Ovary (tissue), 9 donors: ENCODE results near the gene ARPP19. TPM values are rescaled to one million over a fixed set of nuclear protein-coding genes. Genes with fewer than 3 reads are reported as not detected.

Experiments used
- DNase-seq, 5 donors: peaks; one replicate each; pipeline ENCODE4 v3.0.0-alpha.2; 2019 to 2020
- H3K27ac ChIP-seq, 2 donors: fragments of 200-600 bp; one replicate each; pipeline versions ENCODE4 v1.5.1 to v1.8.0; 2019 to 2022
- H3K27me3 ChIP-seq: fragments of 200-600 bp; one replicate; pipeline ENCODE4 v1.8.0; 2022
- H3K36me3 ChIP-seq: fragments of 200-600 bp; sonication (generic); one replicate; pipeline ENCODE4 v1.5.1; 2019
- H3K4me1 ChIP-seq: one replicate; pipeline ENCODE4 v1.8.1; 2013; ENCODE audit warnings: mild to moderate bottlenecking, moderate library complexity; ENCODE audit not compliant: insufficient read depth
- H3K4me3 ChIP-seq: fragments of 200-600 bp; sonication (generic); one replicate; pipeline ENCODE4 v1.5.1; 2017
- H3K9me3 ChIP-seq, 2 donors: fragments of 200-600 bp in 1 of 2; sonication (generic) in 1 of 2; one replicate each; pipeline versions ENCODE4 v1.5.1 to v1.8.1; 2013 to 2019; ENCODE audit warnings: mild to moderate bottlenecking in 1 of 2, moderate library complexity in 1 of 2
- CTCF ChIP-seq, 3 donors: fragments of 450-650 bp in 2 of 3; fragments of 200-600 bp in 1 of 3; IDR thresholded peaks; one replicate each; pipeline versions ENCODE4 v1.5.1 to v1.8.0; 2016 to 2022; ENCODE audit warnings: antibody characterized with exemption in 3 of 3, mild to moderate bottlenecking in 1 of 3
- EP300 ChIP-seq: sonication (generic); formaldehyde crosslinking; IDR thresholded peaks from one replicate; pipeline ENCODE4 v1.6.1; 2017; ENCODE audit warnings: antibody characterized with exemption
- POLR2A ChIP-seq: fragments of 450-650 bp; IDR thresholded peaks from one replicate; pipeline ENCODE4 v1.6.1; 2017; ENCODE audit warnings: antibody characterized with exemption, mild to moderate bottlenecking, moderate library complexity
- WGBS, 3 donors: extraction: QIAGEN DNeasy Blood & Tissue Kit in 1 of 3; methylation state at CpG; one replicate each; pipeline versions ENCODE4 v1.1.5 to v1.1.7; 2013 to 2017; 5-methylcytosine and 5-hydroxymethylcytosine counted together
- intact Hi-C, 4 donors: fragments of 100-400 bp; cut with DNase I; formaldehyde crosslinking; loops; one replicate each; pipeline versions ENCODE4 v1.11.0 to v1.15.1; 2022 to 2023
- polyA plus RNA-seq, 2 donors: library from polyadenylated mRNA; stranded (reverse); fragments of 200-250 nt in 1 of 2; fragments of 350-450 nt in 1 of 2; fragmentation: Illumina TruSeq in 1 of 2; extraction: RNeasy Lipid Tissue Mini Kit (QIAGEN cat#74804) in 1 of 2; gene quantifications; one replicate each; pipeline ENCODE4 v1.2.3, GENCODE V29; 2013 to 2014
- total RNA-seq, 7 donors: library from RNA; depleted of rRNA in 2 of 7; stranded (reverse); fragments of >200 nt in 2 of 7; fragmentation: NEBNext Ultra II Directional in 3 of 7; extraction: Animal tissue kit (Norgen Biotek cat#: 25700) in 3 of 7; gene quantifications; one replicate each; pipeline versions ENCODE4 v1.1.0 to v1.2.4, GENCODE V29; 2016 to 2023
- donor health status: DM: no; HTN: no; CAD: no; lungs with moderate emphysema.
- donor health status: DM: no; HTN: no; CAD: no.
- donor health status: Bipolar disorder and iron deficiency.
- donor health status: DM: yes; HTN: yes; CAD: no.
- donor health status: DM: no; HTN: no; CAD: no.
- donor health status: DM: yes; HTN: yes; CAD: no.

The ARPP19 gene
- total and polyA plus RNA-seq, 9 donors: 37.9 to 158 (median 125) TPM

- WGBS, 3 donors: 1 to 4% (median 3%) methylated on average over 24 to 28 of the region's 28 CpGs
- intact Hi-C loops: no loop called here
Measured at GRCh38 chr15:52529341-52529924, 39.4 kb downstream of the ARPP19 start.

GRCh38 chr15:52528564-52529340, 40.1 kb downstream of the ARPP19 start, which contains the start of gene MYO5A:
TSS of gene MYO5A (minus strand) at chr15:52528880. CDS start at chr15:52528806, 74 bp downstream.
- Histone ChIP-seq H3K27ac (peak within 1 kb of the TSS; percentile 35 to 88), H3K9me3 (no peaks in the 10 kb centered on the region), H3K27me3 (no peaks in the 10 kb centered on the region), H3K4me3 (peak within 1 kb of the TSS; percentile 61), H3K36me3 (no peaks in the 10 kb centered on the region), H3K4me1 (no peaks in the 10 kb centered on the region)
- TF ChIP-seq POLR2A (no peak), EP300 (no peak), CTCF (IDR thresholded peaks at IDR 0.05) (peak in 1 of 3 donors; percentile 12)
- intact Hi-C loops: no loop called here
- DNase-seq: peak; percentile 57 to 80 (median 72)
- WGBS, 3 donors: 0 to 2% (median 0%) methylated on average over 9 to 103 of the region's 103 CpGs

More at GRCh38 chr15:52529341-52529924, 39.4 kb downstream of the ARPP19 start:
- no peaks in the 10 kb centered on the region for H3K4me1 ChIP-seq
- no peak for DNase-seq
- H3K9me3 ChIP-seq: no peaks in the 10 kb centered on the region
- H3K27me3 ChIP-seq: no peaks in the 10 kb centered on the region
- TF ChIP-seq EP300: no peak
- TF ChIP-seq POLR2A: no peak
- peak overlapping the region; percentile 35 to 88 for H3K27ac ChIP-seq
- H3K36me3 ChIP-seq: no peaks in the 10 kb centered on the region
- H3K4me3 ChIP-seq: peak overlapping the region; percentile 61

- peak overlapping the region; percentile 35 to 88 for H3K27ac ChIP-seq
- no peaks in the 10 kb centered on the region for H3K9me3 ChIP-seq
- peak overlapping the region; percentile 61 for H3K4me3 ChIP-seq
- H3K36me3 ChIP-seq: no peaks in the 10 kb centered on the region
- peak in 3 of 5 donors; percentile 28 to 33 (median 32) for DNase-seq
- intact Hi-C loops: no loop called here
- no peaks in the 10 kb centered on the region for H3K27me3 ChIP-seq
- TF ChIP-seq POLR2A (no peak), CTCF (IDR thresholded peaks at IDR 0.05) (no peak), EP300 (no peak)
- WGBS, 3 donors: 6 to 8% (median 7%) methylated on average over 32 of the region's 32 CpGs
- no peaks in the 10 kb centered on the region for H3K4me1 ChIP-seq
Measured at GRCh38 chr15:52527911-52528563, 40.8 kb downstream of the ARPP19 start.

- no peaks in the 10 kb centered on the region for H3K27me3 ChIP-seq
- no peak overlapping the region for H3K4me3 ChIP-seq
- no peak for DNase-seq
- TF ChIP-seq POLR2A (no peak), EP300 (no peak)
- no peaks in the 10 kb centered on the region for H3K4me1 ChIP-seq
- H3K9me3 ChIP-seq: no peaks in the 10 kb centered on the region
- WGBS, 3 donors: 80 to 84% (median 84%) methylated on average over 7 of the region's 7 CpGs
- no peak overlapping the region for H3K27ac ChIP-seq
- H3K36me3 ChIP-seq: no peaks in the 10 kb centered on the region
- intact Hi-C loops: no loop called here
Measured at GRCh38 chr15:52527196-52527910, 41.5 kb downstream of the ARPP19 start.
